SK-MEL-5 (cell line): ENCODE measurements around the gene TUBA3C. TPM values are rescaled to one million over a fixed set of nuclear protein-coding genes. Genes with fewer than 3 reads are reported as not detected.
"Not testable (repeated sequence)": the region's sequence is repeated elsewhere in the genome, so short reads cannot be mapped to it uniquely, and the experiment has no call there.

Experiments
- DNase-seq: peaks from one replicate; pipeline ENCODE4 v3.0.0-alpha.2; 2016; ENCODE audit warnings: low read depth, low spot score
- in situ Hi-C: cut with HindIII; loops from 2 replicates; pipeline ENCODE4 v1.10.0; 2016; ENCODE audit warnings: low sequenced_read_pairs, high pct_unique_total_duplicates, low pct_unique_long_range_greater_than_20kb
- polyA plus RNA-seq, 2 experiments: library from polyadenylated mRNA; depleted of rRNA; stranded (reverse); fragments of >200 nt; gene quantifications; 2 replicates each; pipeline ENCODE4 v1.2.3, GENCODE V29; 2015
- total RNA-seq: library from RNA; depleted of rRNA; stranded (reverse); fragments of >200 nt; shearing (Covaris generic); gene quantifications from 2 replicates; pipeline ENCODE4 v1.2.3, GENCODE V29; 2014; rRNA removed

TUBA3C gene
- 0.16 and 0.72 TPM in 2 replicates for total RNA-seq
- polyA plus RNA-seq (2015; cell fraction: cytosol; rRNA removed): 0.48 and 0.52 TPM in 2 replicates
- not detected in 2 replicates for polyA plus RNA-seq (2015; cell fraction: nucleus; rRNA removed)

DNA sequence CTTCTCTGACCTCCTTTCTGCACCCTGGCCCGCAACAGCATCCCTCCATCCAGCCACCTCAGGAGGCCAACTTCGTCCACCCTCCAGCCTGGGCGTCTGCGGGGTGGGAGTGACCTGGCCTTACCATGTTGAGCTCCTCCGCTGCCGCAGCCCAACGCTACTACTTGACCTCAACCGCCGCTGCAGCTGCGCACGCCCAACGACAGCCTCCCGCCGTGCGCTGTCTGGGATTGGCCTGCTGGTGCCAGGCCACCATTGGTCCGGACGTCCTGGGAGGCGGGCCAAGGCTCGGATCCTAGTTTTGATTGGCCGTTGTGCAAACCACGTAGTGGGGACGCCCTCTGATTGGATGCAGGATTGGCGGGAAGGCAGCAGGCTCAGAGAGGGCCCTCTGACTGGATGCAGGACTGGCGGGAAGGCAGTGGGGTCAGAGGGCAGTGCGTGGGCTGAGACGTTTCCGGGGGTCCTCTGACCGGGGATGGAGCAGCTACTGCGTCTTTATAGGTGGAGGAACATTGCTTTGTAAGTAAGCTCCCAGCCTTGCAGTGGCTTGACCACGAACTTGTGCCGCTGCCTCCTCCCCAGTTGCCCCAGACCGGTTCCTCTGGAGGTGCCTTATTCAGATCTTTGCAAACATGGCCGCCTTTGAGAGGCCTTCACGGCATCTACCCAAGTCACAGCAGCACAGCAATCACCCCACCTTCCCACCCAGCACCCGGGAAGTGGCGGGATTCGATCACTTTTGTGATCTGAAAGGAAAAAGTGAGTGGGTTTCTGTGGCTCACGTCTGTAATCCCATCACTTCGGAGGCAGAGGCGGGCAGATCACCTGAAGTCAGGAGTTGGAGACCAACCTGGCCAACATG, at the start of gene TUBA3C:
Gene TUBA3C, minus strand, starts transcription at position 204 of the 865 bp plus-strand sequence. Its CDS starts 77 bp downstream, at position 127.
- DNase-seq: no peak
- in situ Hi-C loops: no loop called here

DNA sequence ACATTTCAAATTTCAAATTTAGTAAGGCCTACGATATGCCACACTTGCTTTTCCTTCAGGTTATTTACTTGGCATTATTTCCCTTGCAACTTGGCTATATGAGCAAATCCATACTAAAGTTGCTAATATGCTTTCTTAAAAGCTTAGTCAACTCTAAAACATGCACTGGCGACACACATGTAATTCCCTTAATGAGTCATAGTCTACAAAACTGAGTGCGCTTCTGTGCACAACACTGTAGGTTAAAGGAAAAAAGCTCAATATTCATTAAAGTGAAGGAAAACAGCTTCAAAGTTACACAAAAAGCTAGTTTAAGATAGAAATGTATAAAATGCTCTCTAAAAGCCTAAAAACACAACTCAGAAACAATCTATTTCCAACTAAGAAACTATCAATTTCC, 25.8 kb upstream of the TUBA3C start:
- in situ Hi-C loops: not testable (repeated sequence)

DNA sequence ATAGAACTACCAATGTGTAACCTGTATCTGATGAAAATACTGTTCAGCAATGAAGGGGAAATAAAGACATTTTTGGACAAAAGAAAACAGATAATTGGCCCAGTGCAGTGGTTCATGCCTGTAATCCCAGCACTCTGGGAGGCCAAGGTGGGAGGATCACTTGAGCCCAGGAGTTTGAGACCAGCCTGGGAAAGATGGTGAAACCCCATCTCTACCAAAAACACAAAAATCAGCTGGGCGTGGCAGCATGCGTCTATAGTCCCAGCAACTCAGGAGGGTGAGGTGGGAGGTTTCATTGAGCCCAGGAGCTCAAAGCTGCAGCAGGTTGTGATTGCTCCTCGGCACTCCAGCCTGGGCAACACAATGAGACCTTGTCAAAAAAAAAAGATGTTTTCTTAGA, 11.0 kb upstream of the TUBA3C start:
- in situ Hi-C loops, DNase-seq: not testable (repeated sequence)

More for the DNA sequence above, 25.8 kb upstream of the TUBA3C start:
- not testable (repeated sequence) for DNase-seq

DNA sequence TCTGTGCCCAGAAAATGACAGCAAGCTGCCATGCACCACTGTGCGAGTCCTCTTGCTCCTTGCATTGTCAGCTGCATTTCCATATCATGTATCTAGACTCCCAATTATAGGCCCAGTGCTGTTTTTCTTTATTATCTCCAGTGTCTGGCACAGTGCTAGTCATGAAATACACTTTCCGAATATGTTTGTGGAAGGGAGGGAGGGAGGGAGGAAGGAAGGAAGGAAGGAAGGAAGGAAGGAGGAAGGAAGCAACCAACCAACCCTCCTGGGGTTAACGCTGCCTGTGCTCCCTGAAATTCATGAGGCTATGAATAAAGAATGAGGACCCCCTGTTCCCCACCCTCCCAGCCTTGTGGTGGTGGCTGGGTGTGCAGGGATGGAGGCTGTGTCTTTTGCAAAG, 8.3 kb upstream of the TUBA3C start:
- in situ Hi-C loops, DNase-seq: not testable (repeated sequence)

DNA sequence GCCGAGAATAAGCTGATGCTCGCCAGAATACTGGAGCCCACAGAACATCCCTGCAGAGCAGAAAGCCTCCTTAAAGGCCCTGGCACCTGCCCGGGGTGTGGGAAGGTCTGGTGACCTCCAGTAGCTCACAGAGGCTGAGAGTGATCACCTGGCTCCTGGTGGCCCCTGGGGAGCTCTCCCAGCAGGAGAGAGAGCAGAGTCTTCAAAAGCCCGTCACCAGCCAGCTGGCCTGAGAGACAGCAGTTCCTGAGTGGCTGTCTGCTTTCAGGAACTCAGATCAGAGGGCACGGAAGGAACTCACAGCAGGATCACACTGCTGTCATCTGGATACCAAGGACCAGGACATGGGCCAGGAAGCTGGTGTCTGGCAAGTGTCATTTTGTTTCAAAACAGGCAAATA, 7.7 kb upstream of the TUBA3C start:
- DNase-seq, in situ Hi-C loops: not testable (repeated sequence)

DNA sequence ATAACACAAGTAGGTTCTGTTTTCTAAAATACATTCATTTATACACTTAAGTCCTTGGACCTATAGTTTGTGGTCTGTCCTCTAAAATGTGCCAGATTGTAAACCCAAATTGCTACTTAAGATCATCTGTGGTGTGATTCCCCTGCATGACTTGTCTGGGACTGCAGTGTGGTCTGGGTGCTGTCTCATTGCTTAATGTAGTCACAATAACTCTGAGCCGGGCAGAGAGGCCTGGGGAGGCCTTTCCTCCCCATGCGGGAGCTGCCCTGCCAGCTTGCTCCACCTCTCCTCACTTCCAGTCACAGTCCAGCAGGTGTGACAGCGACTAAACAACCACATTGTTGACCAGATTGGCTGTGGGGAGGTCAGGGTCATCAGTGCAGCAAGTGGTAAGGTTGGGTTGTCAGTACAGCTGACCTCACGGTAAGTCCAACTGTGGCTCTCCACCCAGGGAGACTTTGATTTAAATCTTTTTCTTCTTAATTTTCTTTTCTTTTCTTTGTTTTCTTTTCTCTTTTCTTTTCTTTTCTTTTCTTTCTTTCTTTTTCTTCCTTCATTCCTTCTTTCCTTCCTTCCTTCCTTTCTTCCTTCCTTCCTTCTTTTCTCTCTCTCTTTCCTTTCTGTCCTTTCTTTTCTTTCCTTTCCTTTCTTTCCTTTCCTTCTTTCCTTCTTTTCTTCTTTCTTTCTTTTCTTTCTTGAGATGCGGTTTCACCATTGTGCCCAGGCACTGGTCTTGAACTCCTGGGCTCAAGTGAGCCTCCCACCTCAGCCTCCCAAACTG, 4.4 kb upstream of the TUBA3C start:
- in situ Hi-C loops: no loop called here
- DNase-seq: no peak

DNA sequence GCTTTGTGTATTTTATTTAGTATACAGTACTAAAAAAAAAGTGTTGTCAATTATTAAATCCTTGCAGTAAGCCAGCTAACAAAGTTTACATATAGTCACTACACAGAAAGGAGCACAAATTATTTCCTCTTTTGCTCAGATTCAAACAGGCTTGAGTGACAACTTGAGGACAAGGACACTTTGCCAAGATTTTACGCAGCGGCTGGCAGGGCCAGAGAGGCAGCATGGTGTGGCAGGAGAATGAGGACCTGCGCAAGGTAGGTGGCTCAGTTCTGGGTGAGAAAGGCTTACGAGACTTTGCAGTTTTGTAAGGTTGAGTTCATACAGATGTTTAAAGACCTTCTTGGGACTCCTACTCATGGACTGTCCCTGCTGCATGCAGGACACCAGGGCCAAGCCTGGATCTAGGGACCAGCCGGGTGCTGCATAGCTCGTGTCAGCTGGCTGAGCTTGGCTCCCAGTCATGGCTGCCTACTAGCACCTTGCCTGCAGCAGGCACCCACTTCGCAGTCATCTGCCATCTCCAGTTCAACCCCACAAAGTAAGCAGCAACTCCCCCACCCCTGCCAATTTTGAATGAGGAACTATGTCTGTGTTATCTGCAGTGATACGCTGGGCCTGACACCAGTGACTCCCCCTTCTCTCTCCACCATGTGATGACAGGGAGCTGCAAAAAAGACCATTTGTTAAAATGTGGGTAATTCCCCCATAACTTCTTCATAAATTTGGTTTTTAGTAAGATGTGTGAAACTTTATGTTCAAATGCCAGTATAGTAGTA, 3.7 kb upstream of the TUBA3C start:
- in situ Hi-C loops: no loop called here
- no peak for DNase-seq

DNA sequence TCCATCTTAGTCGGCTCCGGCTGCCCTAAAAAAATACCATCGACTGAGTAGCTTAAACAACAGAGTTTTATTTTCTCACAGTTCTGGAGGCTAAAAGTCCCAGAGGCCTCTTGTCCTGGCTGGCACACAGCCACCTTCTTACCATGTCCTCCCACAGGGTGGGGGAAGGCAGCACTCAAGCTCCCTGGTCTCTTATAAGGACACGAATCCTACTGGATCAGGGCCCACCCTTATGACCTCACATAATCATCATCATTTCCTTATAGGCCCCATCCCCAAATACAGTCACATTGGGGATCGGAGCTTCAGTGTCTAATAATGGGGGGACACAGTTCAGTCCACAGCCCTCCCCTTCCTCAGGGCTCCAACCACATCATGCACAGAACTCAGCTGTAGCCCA, 2.6 kb upstream of the TUBA3C start:
- in situ Hi-C loops: no loop called here
- no peak for DNase-seq

DNA sequence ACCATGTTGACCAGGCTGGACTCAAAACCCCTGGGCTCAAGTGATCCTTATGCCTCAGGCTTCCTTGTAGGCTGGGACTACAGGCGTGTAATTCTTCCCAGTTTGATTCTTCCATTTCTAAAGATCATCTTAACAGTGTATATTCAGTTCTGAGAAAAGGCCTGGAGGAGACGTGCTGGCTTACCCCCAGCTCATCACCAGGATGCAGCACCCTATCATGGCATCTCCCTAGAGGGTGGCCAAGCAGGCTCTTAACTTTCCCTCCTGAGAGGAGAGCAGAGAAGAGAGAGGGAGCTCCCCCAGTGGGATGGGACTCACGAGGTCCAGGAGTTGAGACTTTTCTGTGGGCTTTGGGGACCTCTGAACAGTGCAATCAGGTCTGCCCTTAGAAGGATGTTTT, 2.1 kb upstream of the TUBA3C start:
- in situ Hi-C loops: no loop called here
- no peak for DNase-seq

DNA sequence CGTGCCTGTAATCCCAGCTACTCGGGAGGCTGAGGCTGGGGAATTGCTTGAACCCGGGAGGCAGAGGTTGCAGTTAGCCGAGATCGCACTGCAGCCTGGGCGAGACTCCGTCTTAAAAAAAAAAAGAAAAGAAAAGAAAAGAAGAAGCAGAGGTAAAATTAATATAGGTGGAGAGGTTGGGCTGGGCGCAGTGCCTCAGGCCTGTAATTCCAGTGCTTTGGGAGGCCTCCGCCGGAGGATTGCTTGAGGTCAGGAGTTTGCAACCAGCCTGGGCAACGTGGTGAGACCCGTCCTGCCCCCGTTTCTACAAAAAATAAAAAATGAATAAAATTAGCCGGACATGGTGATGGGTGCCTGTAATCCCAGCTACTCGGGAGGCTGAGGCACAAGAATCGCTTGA, 912 bp upstream of the TUBA3C start:
- no peak for DNase-seq
- in situ Hi-C loops: no loop called here

DNA sequence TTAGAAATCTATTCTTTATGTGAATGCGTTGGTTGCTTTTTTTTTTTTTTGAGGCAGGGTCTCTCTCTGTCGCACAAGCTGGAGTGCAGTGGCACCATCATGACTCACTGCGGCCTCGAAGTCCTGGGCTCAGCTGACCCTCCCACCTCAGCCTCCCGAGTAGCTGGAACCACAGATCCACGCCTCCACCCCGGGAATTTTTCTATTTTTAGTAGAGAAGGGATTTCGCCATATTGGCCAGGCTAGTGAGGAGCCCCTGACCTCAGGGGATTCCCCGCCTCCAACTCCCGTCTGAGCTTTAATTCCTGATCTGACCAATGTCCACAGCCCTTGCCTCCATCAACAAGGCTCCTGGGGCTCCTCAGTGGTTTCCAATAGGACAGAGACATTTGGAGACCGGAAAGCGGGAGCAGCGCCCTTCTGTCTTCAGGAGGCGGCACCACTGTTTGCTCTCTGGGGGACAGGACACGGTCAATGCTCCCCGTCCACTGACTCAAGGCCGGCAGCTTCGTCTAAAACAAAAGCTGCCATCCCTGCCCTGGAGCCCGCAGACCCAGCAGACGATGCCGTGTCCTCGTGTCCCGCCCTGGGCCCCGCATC, 503 bp downstream of the TUBA3C start:
- no peak for DNase-seq

DNA sequence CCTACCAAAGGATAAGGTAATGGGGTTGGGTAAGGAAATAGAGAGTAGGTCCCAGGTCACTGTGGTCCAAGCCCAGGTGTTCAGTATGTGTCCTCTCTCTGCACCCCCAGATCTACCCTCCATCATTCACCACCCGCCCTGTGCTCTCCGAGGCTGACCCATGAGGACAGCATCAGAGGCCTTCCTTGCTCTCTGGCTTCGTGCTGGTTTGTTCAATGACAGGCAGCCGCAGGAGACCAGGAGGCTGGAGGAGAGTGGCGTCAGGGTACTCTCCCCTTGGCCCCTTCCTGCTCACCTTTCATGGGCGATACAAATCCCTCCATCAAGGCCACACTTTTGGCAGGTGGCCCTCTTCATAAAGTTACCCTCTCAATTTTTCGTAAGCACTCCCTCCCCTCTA, 1.7 kb downstream of the TUBA3C start:
- in situ Hi-C loops: no loop called here
- DNase-seq: no peak

More for the DNA sequence above, 503 bp downstream of the TUBA3C start:
- in situ Hi-C loops: no loop called here

DNA sequence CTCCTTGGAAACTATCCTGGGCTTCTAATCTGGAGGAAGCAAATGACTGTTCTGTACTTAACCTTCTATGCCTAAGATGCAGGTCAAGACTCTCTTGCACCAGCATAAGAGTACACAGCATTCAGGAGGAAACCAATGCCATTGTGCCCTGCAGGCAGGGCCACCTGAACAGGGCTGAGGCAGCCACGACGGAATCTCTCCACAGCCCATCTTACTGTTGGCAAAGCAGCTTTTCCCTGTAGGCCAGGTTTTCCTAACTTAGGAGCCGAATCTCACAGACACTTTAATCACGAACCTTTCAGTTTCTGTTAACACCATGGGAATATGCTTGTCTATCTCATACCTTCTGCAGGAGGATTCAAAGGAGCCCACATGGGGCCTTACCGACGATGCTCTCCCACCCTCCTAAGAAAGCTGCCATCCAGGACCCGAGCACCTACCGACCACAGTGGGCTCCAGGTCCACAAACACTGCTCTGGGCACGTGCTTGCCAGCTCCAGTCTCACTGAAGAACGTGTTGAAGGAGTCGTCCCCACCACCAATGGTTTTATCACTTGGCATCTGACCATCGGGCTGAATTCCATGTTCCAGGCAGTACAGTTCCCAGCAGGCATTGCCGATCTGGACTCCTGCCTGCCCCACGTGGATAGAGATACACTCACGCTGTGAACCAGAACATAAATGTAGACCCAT, 2.6 kb downstream of the TUBA3C start:
- in situ Hi-C loops: no loop called here

DNA sequence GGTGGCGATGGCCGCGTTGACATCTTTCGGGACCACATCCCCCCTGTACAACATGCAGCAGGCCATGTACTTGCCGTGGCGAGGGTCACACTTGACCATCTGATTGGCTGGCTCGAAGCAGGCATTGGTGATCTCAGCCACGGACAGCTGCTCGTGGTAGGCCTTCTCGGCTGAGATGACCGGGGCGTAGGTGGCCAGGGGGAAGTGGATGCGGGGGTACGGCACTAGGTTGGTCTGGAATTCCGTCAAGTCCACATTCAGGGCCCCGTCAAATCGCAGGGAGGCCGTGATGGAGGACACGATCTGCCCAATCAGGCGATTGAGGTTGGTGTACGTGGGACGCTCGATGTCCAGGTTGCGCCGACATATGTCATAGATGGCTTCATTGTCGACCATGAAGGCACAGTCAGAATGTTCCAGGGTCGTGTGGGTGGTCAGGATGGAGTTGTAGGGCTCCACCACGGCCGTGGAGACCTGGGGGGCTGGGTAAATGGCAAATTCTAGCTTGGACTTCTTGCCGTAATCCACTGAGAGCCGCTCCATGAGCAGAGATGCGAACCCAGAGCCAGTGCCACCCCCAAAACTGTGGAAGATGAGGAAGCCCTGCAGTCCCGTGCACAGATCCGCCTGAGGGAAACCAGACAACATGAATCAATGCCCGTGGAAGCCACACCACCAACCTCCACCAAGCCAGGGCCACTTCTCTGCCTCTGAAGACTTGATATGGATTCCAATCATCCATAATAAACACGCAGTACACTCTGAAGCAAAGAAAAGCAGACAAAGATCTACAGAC, 4.4 kb downstream of the TUBA3C start:
- DNase-seq, in situ Hi-C loops: not testable (repeated sequence)

More for the DNA sequence above, 2.6 kb downstream of the TUBA3C start:
- DNase-seq: no peak

DNA sequence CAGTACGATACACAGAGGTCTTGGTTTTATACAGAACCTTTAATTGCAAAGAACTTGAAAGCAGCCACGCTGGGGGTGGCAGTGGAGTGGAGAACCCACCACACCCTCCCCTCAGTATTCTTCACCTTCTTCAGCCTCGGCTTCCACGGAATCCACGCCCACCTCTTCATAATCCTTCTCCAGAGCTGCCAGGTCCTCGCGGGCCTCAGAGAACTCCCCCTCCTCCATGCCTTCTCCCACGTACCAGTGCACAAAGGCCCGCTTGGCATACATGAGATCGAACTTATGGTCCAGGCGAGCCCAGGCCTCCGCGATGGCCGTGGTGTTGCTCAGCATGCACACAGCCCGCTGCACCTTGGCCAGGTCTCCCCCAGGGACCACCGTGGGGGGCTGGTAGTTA, 7.9 kb downstream of the TUBA3C start:
- in situ Hi-C loops: no loop called here
- no peak for DNase-seq

DNA sequence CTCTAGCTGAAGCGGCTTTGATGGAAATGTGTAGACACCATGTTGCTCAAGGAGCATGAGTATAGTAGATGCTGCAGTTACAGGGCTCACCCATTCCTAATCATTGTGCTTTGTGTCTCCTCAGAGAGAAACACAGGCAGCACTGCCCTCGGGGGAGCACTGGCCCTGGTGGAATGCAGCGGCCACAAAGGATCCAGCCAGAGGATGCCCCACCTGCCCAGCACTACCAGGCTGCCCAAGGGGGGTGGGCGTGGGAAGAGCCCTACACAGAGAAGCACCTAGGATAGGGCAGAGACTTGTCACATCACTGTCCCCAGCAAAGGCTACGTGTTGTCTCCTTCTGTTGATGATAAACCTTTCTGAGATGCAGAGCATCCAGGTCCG, 9.0 kb downstream of the TUBA3C start:
- no peak for DNase-seq
- in situ Hi-C loops: no loop called here
